22Rv1 (cell line): ENCODE results near the gene OBI1.

ENCODE experiments used
- H3K27ac ChIP-seq: fragments of 450-650 bp; 2 replicates; pipeline ENCODE4 v1.5.1; 2017
- ZFX ChIP-seq: fragments of 450-650 bp; IDR thresholded peaks from 2 replicates; pipeline ENCODE4 v1.6.1; 2017; ENCODE audit warnings: antibody characterized with exemption, borderline replicate concordance
- TF ChIP-seq, protein P1 (sequence below): fragments of 450-650 bp; IDR thresholded peaks from 2 replicates; pipeline ENCODE4 v1.5.1; 2017; ENCODE audit warnings: mild to moderate bottlenecking

OBI1 gene

DNA sequence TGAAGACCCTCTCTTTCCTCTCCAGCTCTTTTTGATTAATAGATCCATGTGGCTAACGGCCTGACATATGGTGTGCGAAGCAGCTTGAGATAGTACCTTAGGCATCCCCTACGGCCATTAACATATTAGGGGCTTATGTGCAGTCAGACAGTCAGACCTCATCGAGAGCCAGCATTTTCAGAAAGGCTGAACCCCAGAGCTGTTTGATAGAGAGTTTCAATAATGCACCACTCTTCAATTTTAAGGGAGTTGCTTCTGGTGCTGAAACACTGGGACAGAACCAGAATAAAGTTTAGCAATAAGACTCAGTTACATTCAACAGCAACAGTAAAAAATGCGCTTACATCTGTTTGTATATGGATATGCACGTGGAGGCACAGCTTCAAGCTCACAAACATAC is 66.4 kb downstream of the OBI1 start:
- no peak overlapping the region for H3K27ac ChIP-seq
- TF ChIP-seq, protein P1, sequence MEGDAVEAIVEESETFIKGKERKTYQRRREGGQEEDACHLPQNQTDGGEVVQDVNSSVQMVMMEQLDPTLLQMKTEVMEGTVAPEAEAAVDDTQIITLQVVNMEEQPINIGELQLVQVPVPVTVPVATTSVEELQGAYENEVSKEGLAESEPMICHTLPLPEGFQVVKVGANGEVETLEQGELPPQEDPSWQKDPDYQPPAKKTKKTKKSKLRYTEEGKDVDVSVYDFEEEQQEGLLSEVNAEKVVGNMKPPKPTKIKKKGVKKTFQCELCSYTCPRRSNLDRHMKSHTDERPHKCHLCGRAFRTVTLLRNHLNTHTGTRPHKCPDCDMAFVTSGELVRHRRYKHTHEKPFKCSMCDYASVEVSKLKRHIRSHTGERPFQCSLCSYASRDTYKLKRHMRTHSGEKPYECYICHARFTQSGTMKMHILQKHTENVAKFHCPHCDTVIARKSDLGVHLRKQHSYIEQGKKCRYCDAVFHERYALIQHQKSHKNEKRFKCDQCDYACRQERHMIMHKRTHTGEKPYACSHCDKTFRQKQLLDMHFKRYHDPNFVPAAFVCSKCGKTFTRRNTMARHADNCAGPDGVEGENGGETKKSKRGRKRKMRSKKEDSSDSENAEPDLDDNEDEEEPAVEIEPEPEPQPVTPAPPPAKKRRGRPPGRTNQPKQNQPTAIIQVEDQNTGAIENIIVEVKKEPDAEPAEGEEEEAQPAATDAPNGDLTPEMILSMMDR = no peak
- TF ChIP-seq ZFX = no peak

DNA sequence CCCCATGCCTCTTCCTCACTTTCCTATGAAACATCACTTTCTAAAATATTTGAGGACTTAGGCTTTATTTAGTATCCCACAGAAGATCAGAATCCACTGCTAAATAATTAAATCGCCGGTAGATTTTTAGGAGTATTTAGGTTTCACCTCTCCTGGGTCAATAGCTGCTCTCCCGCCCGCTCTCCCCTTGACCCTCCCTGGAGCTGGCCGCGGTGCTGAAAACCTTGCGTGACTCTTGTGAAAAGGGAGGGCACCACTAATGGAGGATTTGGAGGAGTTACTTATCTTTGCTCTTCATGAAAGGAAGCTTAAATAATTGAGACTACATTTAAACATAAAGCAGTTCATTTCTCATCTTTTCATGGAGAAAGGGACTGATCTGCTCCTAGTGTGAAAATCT is 69.7 kb downstream of the OBI1 start:
- TF ChIP-seq ZFX = no peak
- TF ChIP-seq, protein P1 = no peak
- H3K27ac ChIP-seq = no peak overlapping the region

DNA sequence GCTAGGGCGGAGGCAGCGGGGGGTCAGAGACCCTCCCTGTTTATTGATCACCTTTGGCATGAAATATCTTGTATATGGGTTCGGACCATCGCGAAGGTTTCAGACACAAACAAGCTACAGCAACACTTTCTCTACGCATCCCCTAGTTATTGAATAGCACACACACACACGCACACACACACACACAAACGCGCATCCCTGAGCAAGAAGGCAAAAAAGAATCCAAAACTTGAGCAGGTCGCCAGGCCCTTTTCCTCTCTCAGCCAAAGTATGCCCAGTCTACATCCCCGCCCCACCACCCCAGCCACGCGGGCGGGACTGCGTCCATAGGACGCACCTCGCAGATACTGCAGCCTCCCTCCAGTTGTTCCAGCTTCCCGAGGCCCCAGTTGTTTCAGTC is 71.6 kb downstream of the OBI1 start:
- no peak for TF ChIP-seq ZFX
- TF ChIP-seq, protein P1 = no peak
- H3K27ac ChIP-seq = no peak overlapping the region

DNA sequence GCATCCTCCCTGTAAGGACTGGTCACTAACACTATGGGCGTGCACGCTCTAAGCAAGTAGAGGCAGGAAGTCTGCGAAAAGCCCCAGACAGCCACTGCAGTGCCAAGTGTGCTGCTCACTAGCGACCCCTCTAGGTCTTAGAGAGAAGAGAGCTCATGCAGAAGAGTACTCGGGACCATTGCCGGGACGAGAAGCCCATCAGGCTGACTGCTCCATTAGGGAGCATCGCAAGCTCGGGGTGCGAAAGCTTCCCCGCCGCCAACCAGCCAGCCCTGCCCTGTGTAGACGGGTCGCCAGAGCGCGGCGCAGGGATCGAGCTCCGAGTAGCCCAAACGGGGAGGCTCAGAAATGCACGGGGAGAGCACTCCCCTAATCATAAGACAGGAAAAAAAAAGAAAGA is 72.2 kb downstream of the OBI1 start:
- TF ChIP-seq, protein P1 = peak; percentile 61
- TF ChIP-seq ZFX = no peak
- no peak overlapping the region for H3K27ac ChIP-seq

DNA sequence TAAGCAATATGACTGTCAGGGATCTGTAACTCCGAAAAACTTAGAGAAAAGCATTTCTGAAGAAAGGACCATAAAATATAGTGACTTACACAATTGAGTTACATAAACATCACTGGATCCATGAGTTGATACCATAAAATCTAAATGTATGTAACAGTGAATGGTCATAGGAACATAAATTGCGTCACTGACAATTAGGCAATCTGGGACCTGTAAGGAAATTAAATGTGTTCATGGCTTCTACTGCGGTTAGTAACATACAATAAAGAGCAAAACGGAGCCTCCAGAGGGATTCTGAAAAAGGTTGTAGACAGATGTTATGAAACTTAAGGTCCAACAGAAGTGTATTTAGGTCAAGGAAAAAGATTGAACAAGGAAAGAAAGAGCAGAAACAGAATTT is 82.7 kb downstream of the OBI1 start:
- no peak for TF ChIP-seq ZFX
- TF ChIP-seq, protein P1 = no peak
- no peak overlapping the region for H3K27ac ChIP-seq

DNA sequence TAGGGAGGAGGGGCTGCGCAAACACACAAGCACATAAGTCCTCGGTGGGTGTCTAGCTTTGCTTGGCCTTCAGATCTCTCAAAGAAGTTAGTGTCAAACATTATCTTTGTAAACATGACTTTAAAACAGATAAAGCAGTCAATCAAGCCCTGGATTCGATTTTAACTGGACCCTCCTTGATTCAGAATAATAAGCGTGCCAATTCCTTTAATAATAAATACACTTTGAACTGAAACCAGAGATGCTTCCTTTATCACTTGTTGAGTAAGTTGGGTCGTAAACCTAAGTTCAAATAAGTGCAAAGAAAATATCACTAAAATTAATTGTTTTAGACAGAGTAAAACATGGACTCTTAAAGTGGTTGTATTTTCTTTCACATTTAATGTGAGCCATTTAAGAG is 86.5 kb downstream of the OBI1 start:
- TF ChIP-seq, protein P1 = no peak
- TF ChIP-seq ZFX = no peak
- no peak overlapping the region for H3K27ac ChIP-seq

DNA sequence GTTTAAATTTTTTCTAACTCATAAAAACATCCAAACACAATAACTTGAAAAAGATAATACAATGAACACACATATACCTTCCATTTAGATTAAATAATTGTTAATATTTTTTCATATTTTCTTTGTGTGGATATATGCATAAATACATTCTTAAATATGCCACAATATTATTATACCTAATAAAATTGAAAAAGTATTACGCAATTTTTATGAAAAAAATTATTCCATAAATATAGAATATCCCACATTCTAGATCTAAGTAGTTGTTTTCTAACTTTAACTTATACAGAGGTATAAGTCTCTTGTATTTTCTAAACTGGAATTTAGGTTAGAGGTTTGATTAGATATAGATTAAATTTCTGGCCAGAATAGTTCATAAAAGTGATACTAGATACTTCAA is 89.9 kb downstream of the OBI1 start:
- no peak for TF ChIP-seq ZFX
- TF ChIP-seq, protein P1 = no peak
- H3K27ac ChIP-seq = no peak overlapping the region
